Measurements from ENCODE around the gene RFXANK. TPM values are rescaled to one million over a fixed set of nuclear protein-coding genes. Genes with fewer than 3 reads are reported as not detected.
"Not testable (repeated sequence)": the region's sequence is repeated elsewhere in the genome, so short reads cannot be mapped to it uniquely, and the experiment has no call there.

The RFXANK gene
- total RNA-seq, 2 experiments from 2014 or later: 100 to 102 TPM

DNA sequence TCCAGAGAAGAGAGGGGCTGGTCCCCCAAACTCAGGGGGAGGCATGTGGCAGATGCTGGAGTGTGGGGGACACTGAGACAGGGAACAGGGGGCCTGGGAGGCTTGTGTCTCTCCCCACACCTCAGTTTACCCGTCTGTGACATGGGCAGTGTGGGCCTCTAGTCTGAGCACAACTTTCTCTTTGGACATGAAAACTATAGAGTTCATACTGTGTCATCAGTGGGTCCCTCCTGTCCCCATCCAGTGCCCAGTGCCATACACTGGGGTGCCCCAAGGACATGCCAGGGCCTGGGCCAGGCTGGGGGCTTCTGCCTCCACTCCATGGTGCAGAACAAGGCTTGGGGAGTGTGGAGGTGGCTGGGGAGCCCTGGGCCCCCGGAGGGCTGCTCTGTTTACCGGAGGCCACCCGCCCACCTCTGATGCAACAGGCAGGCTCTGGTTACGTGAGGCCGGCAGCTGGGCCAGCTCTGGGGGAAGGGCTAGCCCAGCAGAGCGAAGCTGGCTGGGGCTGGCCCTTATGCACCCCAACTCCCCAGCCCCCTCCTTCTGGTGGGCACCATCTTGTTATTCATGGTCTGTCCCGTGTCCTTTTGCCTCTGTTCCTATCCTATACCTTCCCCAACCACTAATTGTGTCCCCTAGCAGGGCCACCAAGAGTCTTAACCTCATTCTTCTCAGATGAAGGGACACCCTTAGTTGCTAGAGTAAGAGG, 20.1 kb upstream of the RFXANK start:
- Mint-ChIP-seq H3K4me1 (peaks cover 13% of the 10 kb centered on the region), H3K27me3 (peaks cover 3% of the 10 kb centered on the region), H3K4me3 (no peak overlapping the region), H3K9me3 (no peaks in the 10 kb centered on the region), H3K36me3 (ENCODE audit: low read depth) (peaks cover 3% of the 10 kb centered on the region), H3K27ac (no peak overlapping the region)
- ChIA-PET POLR2A (no interaction called here), CTCF (interaction anchor here (0.9 to 1.1 kb wide), 2 partner anchors 31 to 53 kb away, joined by 4 to 5 read pairs; partner anchors contain the start of gene NR2C2AP)
- DNase-seq: no peak

DNA sequence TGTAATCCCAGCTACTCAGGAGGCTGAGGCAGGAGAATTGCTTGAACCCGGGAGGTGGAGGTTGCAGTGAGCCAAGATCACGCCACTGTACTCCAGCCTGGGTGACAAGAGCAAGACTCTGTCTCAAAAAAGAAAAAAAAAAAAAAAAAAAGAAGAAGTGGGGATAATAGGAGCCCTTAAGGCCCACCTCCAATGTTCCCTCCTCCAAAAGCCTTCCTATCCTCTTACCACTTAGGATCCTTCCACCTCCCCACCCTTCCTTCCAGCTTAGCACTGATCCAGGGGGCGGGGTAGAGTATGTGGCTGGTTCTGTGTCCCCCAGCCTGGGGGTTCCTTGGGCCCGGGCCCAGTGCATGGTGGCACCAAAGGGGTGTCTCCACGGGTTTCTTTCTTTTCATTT, 18.8 kb upstream of the RFXANK start:
- H3K4me3 Mint-ChIP-seq; H3K27me3 Mint-ChIP-seq; DNase-seq; H3K27ac Mint-ChIP-seq; H3K9me3 Mint-ChIP-seq; POLR2A ChIA-PET; H3K36me3 Mint-ChIP-seq (ENCODE audit: low read depth): not testable (repeated sequence)
- CTCF ChIA-PET: interaction anchor here (0.9 to 2.0 kb wide), 3 partner anchors 27 to 51 kb away, joined by 4 to 6 read pairs (median 5); partner anchors contain the start of gene NR2C2AP
- H3K4me1 Mint-ChIP-seq: peaks cover 13% of the 10 kb centered on the region

DNA sequence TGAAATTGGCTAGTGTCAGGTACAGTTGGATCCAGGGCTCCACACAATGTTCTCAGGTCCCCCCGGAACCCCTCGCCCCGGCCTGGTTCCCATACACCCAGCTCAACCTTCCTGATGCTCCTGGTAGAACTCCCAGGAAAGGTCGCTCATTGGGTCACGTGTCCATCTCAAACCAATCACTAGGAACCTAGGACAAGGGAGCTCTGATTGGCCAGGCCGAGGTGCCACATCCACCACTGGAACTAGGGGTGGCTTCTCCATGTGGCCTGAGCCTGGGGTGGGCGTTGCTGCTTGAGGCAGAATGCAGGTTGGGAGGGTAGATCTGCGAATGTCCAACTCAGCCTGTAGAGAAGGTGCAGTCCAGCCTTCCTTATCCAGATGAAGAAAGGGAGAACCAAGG, 15.1 kb upstream of the RFXANK start:
- ChIA-PET CTCF (interaction anchor here (1.0 to 3.1 kb wide), 3 partner anchors 9 to 14 kb away, joined by 3 to 19 read pairs (median 4); partner anchors contain the start of genes BORCS8 and RFXANK), POLR2A (no interaction called here)
- DNase-seq: no peak
- Mint-ChIP-seq H3K4me1 (no peaks in the 10 kb centered on the region), H3K27me3 (no peaks in the 10 kb centered on the region), H3K9me3 (no peaks in the 10 kb centered on the region), H3K27ac (no peak overlapping the region), H3K36me3 (ENCODE audit: low read depth) (peaks cover 20% of the 10 kb centered on the region), H3K4me3 (no peak overlapping the region)

DNA sequence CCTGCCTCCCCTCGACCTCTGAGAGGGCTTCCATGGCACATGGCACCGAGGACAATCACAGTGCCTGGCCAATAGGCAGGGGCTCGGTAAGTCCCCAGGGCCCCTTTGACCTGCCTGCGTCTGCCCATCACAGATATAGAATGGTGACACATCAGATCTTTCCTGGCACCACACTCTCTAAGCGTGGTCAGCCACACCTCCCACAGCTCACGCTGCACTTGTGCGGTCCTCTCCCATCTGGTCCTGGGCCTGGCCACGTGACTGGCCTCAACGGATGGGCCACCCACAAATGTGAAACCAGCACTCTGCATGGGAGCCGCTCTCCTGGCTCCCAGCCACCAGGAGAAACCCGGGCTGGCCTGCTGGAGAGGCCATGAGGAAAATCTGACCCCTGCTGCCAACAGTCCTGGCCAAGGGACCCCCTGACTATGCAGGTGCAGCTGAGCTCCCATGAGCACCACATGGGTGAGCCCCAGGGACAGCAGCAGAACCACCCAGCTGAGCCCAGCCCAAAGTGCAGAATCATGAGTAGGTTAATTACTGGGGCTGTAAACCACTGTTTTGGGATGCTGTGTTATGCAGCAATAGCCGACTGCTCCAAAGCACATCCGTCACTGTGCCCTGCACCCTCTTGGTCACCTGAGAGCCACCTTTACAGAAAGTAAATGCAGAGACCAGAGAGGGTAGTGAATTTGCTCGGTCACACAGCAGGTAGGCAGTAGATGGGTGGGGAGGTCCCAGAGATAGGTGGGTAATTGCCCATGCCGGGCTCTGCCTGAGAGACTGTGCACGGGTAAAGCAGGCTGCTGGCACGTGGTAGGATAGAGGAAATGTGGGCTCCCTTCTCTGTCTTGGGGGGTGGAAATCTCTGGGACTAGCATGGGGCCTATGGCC, 12.3 kb upstream of the RFXANK start:
- Mint-ChIP-seq H3K4me1 (no peaks in the 10 kb centered on the region), H3K27ac (no peak overlapping the region), H3K27me3 (no peaks in the 10 kb centered on the region), H3K36me3 (ENCODE audit: low read depth) (peaks cover 29% of the 10 kb centered on the region), H3K4me3 (no peak overlapping the region), H3K9me3 (no peaks in the 10 kb centered on the region)
- CTCF ChIA-PET: no interaction called here
- POLR2A ChIA-PET: no interaction called here
- DNase-seq: no peak

DNA sequence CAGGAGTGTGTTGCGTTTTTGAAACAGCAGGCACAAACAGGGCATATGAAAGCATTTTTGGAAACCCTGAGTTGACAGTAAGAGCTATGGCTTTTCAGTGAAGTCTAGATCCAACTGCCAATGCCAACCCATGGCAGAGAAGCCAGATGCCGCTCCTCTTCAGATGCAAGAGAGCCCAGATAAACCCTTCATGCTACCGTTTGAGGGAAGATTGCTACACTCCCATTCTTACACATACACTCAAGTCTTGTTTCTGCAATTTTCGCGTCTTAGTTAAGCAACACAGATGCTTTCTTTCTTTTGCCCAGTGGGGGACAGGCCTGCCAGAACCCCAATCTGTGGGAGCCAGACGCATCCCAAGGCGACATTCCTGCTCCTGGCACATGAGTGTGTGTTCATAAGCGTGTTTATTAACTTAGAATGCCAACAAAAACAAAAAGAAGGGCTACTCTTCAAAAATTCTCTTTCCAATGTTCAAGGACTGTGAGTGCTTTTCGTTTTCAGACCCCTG, 10.5 kb upstream of the RFXANK start:
- Mint-ChIP-seq H3K4me3 (no peak overlapping the region), H3K27ac (no peak overlapping the region), H3K9me3 (no peaks in the 10 kb centered on the region), H3K36me3 (ENCODE audit: low read depth) (peaks cover 40% of the 10 kb centered on the region), H3K4me1 (peaks cover 6% of the 10 kb centered on the region), H3K27me3 (no peaks in the 10 kb centered on the region)
- DNase-seq: no peak
- CTCF ChIA-PET: no interaction called here
- POLR2A ChIA-PET: no interaction called here

DNA sequence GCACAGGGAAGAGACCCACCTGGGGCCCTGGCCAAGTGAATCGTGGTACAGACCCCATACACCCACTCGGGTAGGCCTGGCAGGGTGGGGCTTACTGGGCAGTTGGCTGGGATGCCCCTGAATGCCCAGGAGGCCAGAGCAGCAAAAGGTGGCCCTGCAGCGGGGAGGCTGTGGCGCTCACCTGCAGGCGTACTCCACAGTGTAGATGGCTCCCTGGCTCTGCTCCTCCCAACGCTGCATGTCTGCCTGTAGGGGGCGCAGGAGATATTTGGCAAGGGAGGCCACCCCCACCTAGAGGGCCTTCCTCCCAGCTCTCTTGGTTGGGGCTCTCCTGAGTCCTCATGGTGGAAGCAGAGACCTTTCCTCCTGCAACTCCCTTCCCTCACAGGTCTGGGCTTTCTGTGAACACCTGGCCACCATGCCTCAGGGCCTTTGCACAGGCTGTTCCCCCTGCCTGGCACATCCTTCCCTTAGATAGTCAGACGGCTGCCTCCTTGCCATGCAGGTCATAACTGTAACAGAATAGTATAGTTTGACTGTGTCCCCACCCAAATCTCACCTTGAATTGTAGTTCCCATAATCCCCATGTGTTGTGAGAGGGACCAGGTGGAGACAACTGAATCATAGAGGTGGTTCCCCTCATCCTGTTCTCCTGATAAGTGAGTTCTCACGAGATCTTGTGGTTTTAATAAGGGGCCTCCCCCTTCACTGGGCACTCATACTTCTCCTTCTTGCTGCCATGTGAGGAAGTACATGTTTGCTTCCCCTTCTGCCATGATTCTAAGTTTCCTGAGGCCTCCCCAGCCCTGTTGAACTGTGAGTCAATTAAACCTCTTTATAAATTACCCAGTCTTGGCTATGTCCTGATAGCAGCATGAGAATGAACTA, 6.0 kb upstream of the RFXANK start:
- DNase-seq: peak; percentile 69
- ChIA-PET POLR2A (no interaction called here), CTCF (interaction anchor here (0.5 to 1.0 kb wide), 2 partner anchors 17 to 29 kb away, joined by 3 read pairs; partner anchors contain the start of gene NR2C2AP)
- H3K4me3 Mint-ChIP-seq: no peak overlapping the region
- peaks cover 32% of the 10 kb centered on the region for H3K4me1 Mint-ChIP-seq
- H3K36me3 Mint-ChIP-seq (ENCODE audit: low read depth): peaks cover 42% of the 10 kb centered on the region
- H3K27me3 Mint-ChIP-seq: no peaks in the 10 kb centered on the region
- no peaks in the 10 kb centered on the region for H3K9me3 Mint-ChIP-seq
- H3K27ac Mint-ChIP-seq: no peak overlapping the region

DNA sequence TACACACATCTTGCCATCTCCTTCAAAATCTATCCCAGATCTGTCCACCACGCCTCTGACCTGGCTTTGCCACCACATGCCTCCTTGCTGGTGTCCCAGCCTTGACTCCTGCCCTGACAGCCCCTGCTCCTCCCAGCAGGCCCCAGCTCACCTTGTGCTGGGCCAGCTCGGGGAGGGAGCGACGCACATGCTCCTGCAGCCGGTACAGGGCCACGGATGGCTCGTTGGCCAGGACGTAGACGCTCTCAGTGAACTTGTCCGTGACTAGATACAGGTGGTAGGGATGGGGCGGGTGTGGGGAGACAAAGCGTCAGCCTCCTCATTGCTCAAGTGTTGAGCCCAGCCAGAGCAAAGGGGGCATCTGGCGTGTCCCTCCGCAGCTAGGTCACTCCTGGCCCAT, 5.3 kb upstream of the RFXANK start:
- no peak for DNase-seq
- CTCF ChIA-PET: no interaction called here
- POLR2A ChIA-PET: no interaction called here
- Mint-ChIP-seq H3K27me3 (no peaks in the 10 kb centered on the region), H3K9me3 (no peaks in the 10 kb centered on the region), H3K27ac (no peak overlapping the region), H3K4me1 (peaks cover 37% of the 10 kb centered on the region), H3K4me3 (no peak overlapping the region), H3K36me3 (ENCODE audit: low read depth) (peaks cover 37% of the 10 kb centered on the region)

DNA sequence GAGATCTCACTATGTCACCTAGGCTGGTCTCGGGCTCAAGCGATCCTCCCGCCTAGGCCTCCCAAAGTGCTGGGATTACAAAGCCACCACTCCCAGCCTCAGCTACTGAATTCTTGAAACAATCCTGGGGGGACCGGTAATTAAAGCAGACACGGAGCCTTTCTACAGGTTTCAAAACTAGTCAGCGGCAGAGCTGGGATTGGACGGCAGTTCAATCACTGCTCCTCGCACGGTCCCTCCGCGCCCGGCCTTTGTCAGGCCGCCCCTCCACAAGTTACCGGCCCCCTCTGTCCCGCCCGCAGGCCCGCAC, 335 bp upstream of the RFXANK start:
- ChIA-PET POLR2A (interaction anchor here (0.6 to 5.1 kb wide), 11 partner anchors 12 to 635 kb away, joined by 3 to 102 read pairs (median 3); partner anchors contain the start of gene NR2C2AP), CTCF (interaction anchor here (0.9 to 3.3 kb wide), 5 partner anchors 12 to 298 kb away, joined by 4 to 19 read pairs (median 9); partner anchors contain the start of gene NR2C2AP)
- no peaks in the 10 kb centered on the region for H3K9me3 Mint-ChIP-seq
- H3K27me3 Mint-ChIP-seq: no peaks in the 10 kb centered on the region
- DNase-seq: no peak
- peak overlapping the region; percentile 99 for H3K27ac Mint-ChIP-seq
- H3K4me3 Mint-ChIP-seq: peak overlapping the region; percentile 98
- peaks cover 51% of the 10 kb centered on the region for H3K4me1 Mint-ChIP-seq
- peaks cover 33% of the 10 kb centered on the region for H3K36me3 Mint-ChIP-seq (ENCODE audit: low read depth)

DNA sequence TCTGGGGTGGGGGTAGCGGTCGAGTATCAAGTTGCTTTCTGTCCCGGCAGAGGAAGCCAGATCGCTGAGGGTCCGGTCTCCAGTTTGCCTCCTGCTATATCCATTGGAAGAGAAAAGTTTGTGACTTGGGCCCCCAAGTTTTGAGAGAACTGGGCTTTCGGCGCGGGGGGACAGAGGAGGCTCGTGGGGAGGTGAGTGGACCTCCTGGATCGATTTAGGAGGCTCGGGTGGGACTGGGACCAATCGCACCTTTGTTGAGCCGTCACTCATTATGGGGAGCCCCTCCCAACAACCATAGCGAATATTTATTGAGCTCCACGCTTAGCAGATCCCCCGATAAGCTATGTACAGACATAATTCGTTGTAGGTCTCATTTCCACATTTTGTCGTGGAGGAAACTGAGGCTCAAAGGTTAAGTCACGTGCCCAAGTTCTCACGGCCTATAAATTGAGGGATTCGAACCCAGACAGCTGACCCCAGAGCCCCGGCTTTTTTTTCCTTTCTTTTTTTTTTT, 909 bp downstream of the RFXANK start:
- no peak for DNase-seq
- Mint-ChIP-seq H3K9me3 (no peaks in the 10 kb centered on the region), H3K36me3 (ENCODE audit: low read depth) (peaks cover 34% of the 10 kb centered on the region), H3K27ac (peak overlapping the region; percentile 99), H3K27me3 (no peaks in the 10 kb centered on the region), H3K4me3 (peak overlapping the region; percentile 98), H3K4me1 (peaks cover 48% of the 10 kb centered on the region)
- ChIA-PET CTCF (interaction anchor here (0.7 to 3.3 kb wide), 8 partner anchors 9 to 274 kb away, joined by 3 to 9 read pairs (median 6); partner anchors contain the start of genes COPE, DDX49, GATAD2A and NR2C2AP), POLR2A (interaction anchor here (0.9 to 5.1 kb wide), 8 partner anchors 11 to 470 kb away, joined by 3 to 102 read pairs (median 4); partner anchors contain the start of genes ATP13A1 and NR2C2AP)

DNA sequence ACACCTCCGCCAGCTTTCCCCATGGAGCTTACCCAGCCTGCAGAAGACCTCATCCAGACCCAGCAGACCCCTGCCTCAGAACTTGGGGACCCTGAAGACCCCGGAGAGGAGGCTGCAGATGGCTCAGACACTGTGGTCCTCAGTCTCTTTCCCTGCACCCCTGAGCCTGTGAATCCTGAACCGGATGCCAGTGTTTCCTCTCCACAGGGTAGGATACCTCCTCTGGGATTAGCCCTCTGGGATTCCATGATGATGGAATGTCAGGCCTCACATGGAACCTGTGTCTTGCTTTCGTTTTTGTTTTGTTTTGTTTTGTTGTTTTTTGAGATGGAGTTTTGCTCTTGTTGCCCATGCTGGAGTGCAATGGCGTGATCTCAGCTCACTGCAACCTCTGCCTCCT, 1.9 kb downstream of the RFXANK start:
- peaks cover 37% of the 10 kb centered on the region for H3K36me3 Mint-ChIP-seq (ENCODE audit: low read depth)
- POLR2A ChIA-PET: interaction anchor here (0.6 to 5.1 kb wide), 5 partner anchors 10 to 623 kb away, joined by 3 to 102 read pairs (median 3); partner anchors contain the start of gene NR2C2AP
- no peaks in the 10 kb centered on the region for H3K27me3 Mint-ChIP-seq
- CTCF ChIA-PET: interaction anchor here (1.4 to 3.3 kb wide), 2 partner anchors 19 to 48 kb away, joined by 5 to 9 read pairs; no protein-coding TSS in a partner anchor
- H3K27ac Mint-ChIP-seq: peak overlapping the region; percentile 54
- peak overlapping the region; percentile 98 for H3K4me3 Mint-ChIP-seq
- DNase-seq: no peak
- H3K4me1 Mint-ChIP-seq: peaks cover 46% of the 10 kb centered on the region
- H3K9me3 Mint-ChIP-seq: no peaks in the 10 kb centered on the region

DNA sequence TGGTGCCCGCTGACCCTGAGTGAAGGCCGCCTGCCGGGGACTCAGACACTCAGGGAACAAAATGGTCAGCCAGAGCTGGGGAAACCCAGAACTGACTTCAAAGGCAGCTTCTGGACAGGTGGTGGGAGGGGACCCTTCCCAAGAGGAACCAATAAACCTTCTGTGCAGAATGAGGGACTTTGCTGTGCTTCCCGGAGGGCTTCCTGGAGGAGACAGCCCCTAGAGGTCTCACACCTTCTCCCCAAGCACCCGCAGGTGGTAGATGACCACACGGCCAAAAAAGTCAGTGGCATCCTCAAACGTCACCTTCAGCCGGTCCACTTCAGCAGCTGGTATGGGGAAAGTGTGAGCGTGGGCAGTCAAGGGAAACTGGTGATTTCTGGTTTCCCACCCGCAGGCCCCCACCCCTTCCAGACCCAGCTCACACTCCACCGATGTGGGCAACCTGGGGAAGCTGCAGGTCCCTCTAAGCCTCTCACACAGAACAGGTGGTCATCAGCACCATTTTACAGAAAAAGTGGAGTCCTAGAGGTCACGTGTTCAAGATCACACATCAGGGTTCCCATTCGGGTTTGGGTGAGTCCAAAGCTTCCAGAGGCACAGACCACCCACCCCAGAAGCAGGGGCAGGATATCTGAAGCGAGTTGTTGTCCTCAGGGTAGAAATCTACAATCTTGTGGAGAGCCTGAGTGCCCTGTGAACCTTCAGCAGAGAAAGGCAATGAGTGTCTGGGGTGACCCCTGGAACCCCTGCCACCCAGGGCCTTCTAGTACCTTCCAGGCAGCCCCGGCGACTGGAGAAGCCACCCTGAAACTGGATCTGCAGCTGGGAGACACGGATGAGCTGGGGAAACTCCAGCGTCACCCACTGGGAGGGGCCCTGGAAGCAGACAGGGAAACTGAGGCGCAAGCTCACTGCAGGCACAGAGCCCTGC, 9.9 kb downstream of the RFXANK start:
- H3K27ac Mint-ChIP-seq: peak overlapping the region; percentile 86
- peaks cover 33% of the 10 kb centered on the region for H3K36me3 Mint-ChIP-seq (ENCODE audit: low read depth)
- POLR2A ChIA-PET: interaction anchor here (1.1 to 6.6 kb wide), 4 partner anchors 9 to 23 kb away, joined by 3 to 102 read pairs (median 6); partner anchors contain the start of genes BORCS8, NCAN and RFXANK
- H3K4me1 Mint-ChIP-seq: peaks cover 47% of the 10 kb centered on the region
- CTCF ChIA-PET: interaction anchor here (1.1 to 3.4 kb wide), 5 partner anchors 9 to 289 kb away, joined by 3 to 12 read pairs (median 5); no protein-coding TSS in a partner anchor
- peak overlapping the region; percentile 90 for H3K4me3 Mint-ChIP-seq
- peaks cover 1% of the 10 kb centered on the region for H3K9me3 Mint-ChIP-seq
- H3K27me3 Mint-ChIP-seq: no peaks in the 10 kb centered on the region
- DNase-seq: no peak
